Measurements from ENCODE around the gene STRC. TPM values are rescaled to one million over a fixed set of nuclear protein-coding genes. Genes with fewer than 3 reads are reported as not detected.
A peak's percentile ranks its signal among the peaks of the same experiment; 100 is the strongest.
"Not testable (repeated sequence)": the region's sequence is repeated elsewhere in the genome, so short reads cannot be mapped to it uniquely, and the experiment has no call there.

The STRC gene
- 1 to 10 TPM in 3 of 4 donors, under 1 TPM in 1; 0.31 to 4.1 (median 3.6) TPM for polyA plus RNA-seq
- long read RNA-seq, donor 1: 0 reads
- long read RNA-seq, donor 2: 0 reads
- long read RNA-seq, donor 3, partial matches to known transcripts: 0 of 1 reads
- long read RNA-seq, donor 3, other reads (novel, unspliced or antisense): 0 of 1 reads
- long read RNA-seq, donor 4: 0 reads
- long read RNA-seq, donor 5: 0 reads
- long read RNA-seq, donor 6: 0 reads
- long read RNA-seq, donor 7: 0 reads
- long read RNA-seq, donor 8: 0 reads
- long read RNA-seq, donor 9: 0 reads
- long read RNA-seq, donor 10: 0 reads

DNA sequence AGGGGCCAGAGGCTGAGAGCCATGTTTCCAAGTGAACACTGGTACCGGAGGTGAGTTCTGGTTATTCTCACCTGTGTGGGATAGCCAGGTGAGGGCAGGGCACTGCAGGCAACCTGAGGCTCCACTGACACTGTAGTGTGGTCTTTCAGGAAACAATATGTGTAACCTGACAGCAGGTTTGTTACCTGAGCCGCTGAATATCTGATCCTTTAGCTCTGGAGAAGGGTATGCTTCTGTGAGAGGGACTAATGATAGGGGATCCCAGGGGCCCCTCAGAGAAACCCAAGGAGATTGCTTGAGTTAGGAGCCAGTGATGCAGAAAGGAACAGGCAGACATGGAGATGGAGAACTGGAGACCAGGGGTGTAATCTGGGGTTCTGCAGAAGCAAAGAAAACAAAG, at the start of gene STRC:
STRC (minus strand) TSS at position 101 of the 400 bp plus-strand sequence; CDS start at position 23, 78 bp downstream.
- not testable (repeated sequence) for H3K4me3 ChIP-seq (ENCODE audit: low read depth in 1 of 3, low read length in 3 of 3); FAIRE-seq; H3K27me3 ChIP-seq (ENCODE audit: control insufficient read depth in 3 of 3, insufficient read depth in 3 of 3, low read length in 3 of 3); H3K36me3 ChIP-seq (ENCODE audit: control insufficient read depth in 3 of 3, insufficient read depth in 2 of 3, low read depth in 1 of 3, low read length in 3 of 3); H3K4me1 ChIP-seq (ENCODE audit: control insufficient read depth in 3 of 3, insufficient read depth in 2 of 3, low read depth in 1 of 3, low read length in 2 of 3); H3K9me3 ChIP-seq (ENCODE audit: control insufficient read depth in 2 of 2, insufficient read depth in 1 of 2, low read depth in 1 of 2, low read length in 1 of 2); DNase-seq; H3K27ac ChIP-seq (ENCODE audit: low read depth in 1 of 3, low read length in 2 of 3)
- no CpG with 5 or more reads among the region's 2 CpGs for WGBS, 3 donors

DNA sequence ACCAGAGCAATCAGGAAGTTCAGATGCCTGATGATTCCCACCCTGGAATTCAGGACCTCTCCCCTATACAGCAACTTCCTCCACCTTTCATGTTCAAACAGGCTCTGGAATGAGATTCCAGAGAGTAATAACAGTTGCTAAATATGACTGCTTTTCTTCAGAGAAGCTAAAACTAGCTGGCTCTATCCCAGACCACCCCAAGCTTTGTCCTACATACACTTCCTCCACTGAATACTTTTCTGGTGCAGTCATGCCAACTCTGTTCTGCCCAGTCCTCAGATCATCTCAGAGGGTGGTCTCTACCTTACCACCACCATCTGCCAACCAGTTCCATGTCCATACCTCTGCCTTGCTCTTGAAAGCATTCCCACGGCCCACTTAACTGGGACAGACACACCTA, 47.6 kb upstream of the STRC start:
- DNase-seq; H3K36me3 ChIP-seq (ENCODE audit: control insufficient read depth in 3 of 3, insufficient read depth in 2 of 3, low read depth in 1 of 3, low read length in 3 of 3); FAIRE-seq; H3K27me3 ChIP-seq (ENCODE audit: control insufficient read depth in 3 of 3, insufficient read depth in 3 of 3, low read length in 3 of 3); H3K9me3 ChIP-seq (ENCODE audit: control insufficient read depth in 2 of 2, insufficient read depth in 1 of 2, low read depth in 1 of 2, low read length in 1 of 2); H3K4me3 ChIP-seq (ENCODE audit: low read depth in 1 of 3, low read length in 3 of 3); H3K27ac ChIP-seq (ENCODE audit: low read depth in 1 of 3, low read length in 2 of 3); H3K4me1 ChIP-seq (ENCODE audit: control insufficient read depth in 3 of 3, insufficient read depth in 2 of 3, low read depth in 1 of 3, low read length in 2 of 3): not testable (repeated sequence)
- no CpG with 5 or more reads among the region's 1 CpG for WGBS, 3 donors

DNA sequence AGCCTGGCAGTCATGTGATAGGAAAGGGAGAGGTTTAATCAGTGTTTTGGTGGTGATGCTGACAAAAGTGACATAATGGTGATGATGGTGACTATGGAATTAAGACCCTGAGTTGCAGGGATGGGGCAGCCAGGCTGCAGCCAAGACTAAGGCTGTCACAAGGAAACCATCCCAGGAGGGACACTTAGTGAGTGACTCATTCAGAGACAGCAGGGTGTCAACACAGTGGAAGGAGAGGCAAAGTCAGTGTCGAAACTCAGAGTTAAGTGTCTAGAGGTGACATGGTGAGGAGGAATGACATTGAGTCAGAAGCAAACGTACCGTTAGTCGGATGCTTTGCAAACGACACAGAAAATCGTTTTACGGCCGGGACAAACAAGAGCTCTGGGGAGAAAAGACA, 44.7 kb upstream of the STRC start:
- not testable (repeated sequence) for H3K36me3 ChIP-seq (ENCODE audit: control insufficient read depth in 3 of 3, insufficient read depth in 2 of 3, low read depth in 1 of 3, low read length in 3 of 3); H3K27me3 ChIP-seq (ENCODE audit: control insufficient read depth in 3 of 3, insufficient read depth in 3 of 3, low read length in 3 of 3); H3K4me1 ChIP-seq (ENCODE audit: control insufficient read depth in 3 of 3, insufficient read depth in 2 of 3, low read depth in 1 of 3, low read length in 2 of 3); H3K27ac ChIP-seq (ENCODE audit: low read depth in 1 of 3, low read length in 2 of 3); FAIRE-seq; H3K9me3 ChIP-seq (ENCODE audit: control insufficient read depth in 2 of 2, insufficient read depth in 1 of 2, low read depth in 1 of 2, low read length in 1 of 2); DNase-seq; H3K4me3 ChIP-seq (ENCODE audit: low read depth in 1 of 3, low read length in 3 of 3)
- no CpG with 5 or more reads among the region's 8 CpGs for WGBS, 3 donors

DNA sequence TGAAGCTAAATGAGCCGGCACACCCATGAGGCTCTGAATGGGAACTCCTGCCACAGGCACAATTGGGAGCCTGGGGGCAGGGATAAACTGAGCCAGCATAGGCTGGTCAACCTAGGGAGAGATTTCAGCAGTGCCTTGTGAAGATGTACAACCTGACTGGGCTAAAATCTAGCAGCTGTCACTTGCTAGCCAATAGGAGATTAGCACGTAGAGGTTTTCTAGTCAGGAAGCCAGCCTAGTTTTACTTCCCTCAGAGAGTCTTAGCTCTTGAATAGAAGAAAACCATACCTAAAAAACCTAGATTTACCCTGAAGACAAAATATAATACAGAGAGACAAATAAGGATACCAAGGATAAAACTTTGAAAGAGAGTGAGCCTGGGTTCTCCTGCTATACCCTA, 43.7 kb upstream of the STRC start:
- H3K27ac ChIP-seq (ENCODE audit: low read depth in 1 of 3, low read length in 2 of 3); FAIRE-seq; H3K27me3 ChIP-seq (ENCODE audit: control insufficient read depth in 3 of 3, insufficient read depth in 3 of 3, low read length in 3 of 3); H3K36me3 ChIP-seq (ENCODE audit: control insufficient read depth in 3 of 3, insufficient read depth in 2 of 3, low read depth in 1 of 3, low read length in 3 of 3); H3K4me3 ChIP-seq (ENCODE audit: low read depth in 1 of 3, low read length in 3 of 3); H3K4me1 ChIP-seq (ENCODE audit: control insufficient read depth in 3 of 3, insufficient read depth in 2 of 3, low read depth in 1 of 3, low read length in 2 of 3); DNase-seq; H3K9me3 ChIP-seq (ENCODE audit: control insufficient read depth in 2 of 2, insufficient read depth in 1 of 2, low read depth in 1 of 2, low read length in 1 of 2): not testable (repeated sequence)
- WGBS, 3 donors: 100% methylated on average over 1 of the region's 2 CpGs

DNA sequence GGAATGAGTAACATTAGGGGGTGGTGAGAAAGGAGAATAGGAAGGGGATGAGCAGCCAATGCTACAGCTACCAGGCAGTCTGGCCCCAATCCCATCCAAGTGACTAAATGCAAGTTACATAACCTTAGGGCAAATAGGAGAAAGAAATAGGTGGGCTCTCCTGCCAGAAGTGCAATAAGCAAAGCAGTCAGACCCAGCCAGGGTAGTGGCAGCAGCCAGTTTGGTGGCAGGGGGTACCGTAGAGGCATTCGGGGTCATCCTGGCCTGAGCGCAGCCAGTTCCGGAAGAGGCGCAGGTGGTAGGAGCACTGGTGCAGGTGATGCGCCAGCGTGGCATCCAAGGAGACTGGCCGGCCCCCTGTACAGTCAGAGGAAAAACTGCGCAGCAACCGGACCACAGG, 41.1 kb upstream of the STRC start:
- H3K4me3 ChIP-seq (ENCODE audit: low read depth in 1 of 3, low read length in 3 of 3); H3K4me1 ChIP-seq (ENCODE audit: control insufficient read depth in 3 of 3, insufficient read depth in 2 of 3, low read depth in 1 of 3, low read length in 2 of 3); FAIRE-seq; H3K27ac ChIP-seq (ENCODE audit: low read depth in 1 of 3, low read length in 2 of 3); H3K36me3 ChIP-seq (ENCODE audit: control insufficient read depth in 3 of 3, insufficient read depth in 2 of 3, low read depth in 1 of 3, low read length in 3 of 3); H3K9me3 ChIP-seq (ENCODE audit: control insufficient read depth in 2 of 2, insufficient read depth in 1 of 2, low read depth in 1 of 2, low read length in 1 of 2); DNase-seq; H3K27me3 ChIP-seq (ENCODE audit: control insufficient read depth in 3 of 3, insufficient read depth in 3 of 3, low read length in 3 of 3): not testable (repeated sequence)
- 97 to 100% methylated on average over 3 to 4 of the region's 10 CpGs; no CpG with 5 or more reads in 1 of the 3 donors for WGBS, 3 donors

DNA sequence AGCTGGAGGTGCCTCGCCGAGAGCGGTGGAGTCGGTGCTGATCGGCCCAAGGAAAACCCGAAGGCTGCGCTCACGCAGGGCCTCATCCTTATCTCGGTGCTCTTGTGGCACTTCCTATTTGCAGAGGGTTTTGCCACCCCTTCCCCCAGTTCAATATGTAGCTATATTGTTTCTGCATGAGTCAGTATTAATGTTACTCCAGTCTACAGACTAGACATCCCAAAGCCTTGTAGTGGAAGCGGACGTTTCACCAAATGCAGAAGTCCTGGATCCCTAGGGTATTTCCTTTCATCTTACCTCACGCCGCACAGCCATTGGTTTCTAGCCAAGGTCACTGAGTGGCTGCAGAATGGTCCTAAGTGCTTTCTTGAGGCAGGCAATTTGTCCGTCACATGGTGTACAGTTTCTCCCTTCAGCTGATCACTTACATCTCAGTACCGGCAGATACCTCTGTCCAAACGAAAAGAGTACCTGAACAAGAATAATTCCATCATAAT, 30.9 kb upstream of the STRC start:
- not testable (repeated sequence) for FAIRE-seq; H3K27me3 ChIP-seq (ENCODE audit: control insufficient read depth in 3 of 3, insufficient read depth in 3 of 3, low read length in 3 of 3); DNase-seq

DNA sequence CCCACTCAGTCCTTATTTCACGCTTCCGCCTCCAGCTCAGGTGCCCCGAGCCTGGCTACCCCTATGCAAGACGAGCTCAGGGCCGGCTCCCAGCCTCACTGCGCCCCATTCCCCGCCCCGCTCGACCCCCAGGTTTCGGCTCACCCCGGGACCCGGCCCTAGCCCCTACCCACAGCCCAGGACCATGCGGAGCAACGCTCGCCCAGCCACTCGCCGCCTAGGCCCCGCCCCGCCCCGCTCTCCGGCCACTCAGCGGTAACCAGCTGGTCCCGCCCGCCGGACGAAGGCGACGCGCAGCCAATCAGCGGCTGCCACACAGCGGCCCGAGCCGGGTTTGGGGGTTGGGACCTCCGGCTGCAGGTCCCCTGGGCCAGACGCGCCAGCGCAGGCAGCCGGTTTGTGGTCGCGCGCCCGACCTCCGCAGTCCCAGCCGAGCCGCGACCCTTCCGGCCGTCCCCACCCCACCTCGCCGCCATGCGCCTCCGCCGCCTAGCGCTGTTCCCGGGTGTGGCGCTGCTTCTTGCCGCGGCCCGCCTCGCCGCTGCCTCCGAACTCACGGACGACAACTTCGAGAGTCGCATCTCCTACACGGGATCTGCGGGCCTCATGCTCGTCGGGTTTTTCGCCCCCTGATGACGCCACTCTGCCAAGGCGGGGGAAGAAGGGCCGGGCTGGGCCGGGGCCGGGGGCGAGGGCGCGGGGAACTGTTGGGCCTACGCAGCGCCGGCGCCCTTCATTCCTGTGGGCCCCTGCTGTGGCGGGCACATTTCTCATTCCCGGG, 30.2 kb upstream of the STRC start, which contains the start of gene CATSPER2:
CATSPER2 (minus strand) TSS at position 196 of the 781 bp plus-strand sequence. CDS start 783 bp downstream, outside the sequence.
- FAIRE-seq (no peak), DNase-seq (no peak)
- no peaks in the 10 kb centered on the region for H3K4me1 ChIP-seq (ENCODE audit: control insufficient read depth in 3 of 3, insufficient read depth in 2 of 3, low read depth in 1 of 3, low read length in 2 of 3)
- 87 to 97% (median 94%) methylated on average over 75 to 85 of the region's 85 CpGs for WGBS, 3 donors
- H3K4me3 ChIP-seq (ENCODE audit: low read depth in 1 of 3, low read length in 3 of 3): no peak within 1 kb of the TSS
- H3K27me3 ChIP-seq (ENCODE audit: control insufficient read depth in 3 of 3, insufficient read depth in 3 of 3, low read length in 3 of 3): no peaks in the 10 kb centered on the region
- no peak within 1 kb of the TSS for H3K27ac ChIP-seq (ENCODE audit: low read depth in 1 of 3, low read length in 2 of 3)
- no peaks in the 10 kb centered on the region for H3K9me3 ChIP-seq (ENCODE audit: control insufficient read depth in 2 of 2, insufficient read depth in 1 of 2, low read depth in 1 of 2, low read length in 1 of 2)
- peaks cover 0 to 25% (median 8%) of the 10 kb centered on the region in 3 donors for H3K36me3 ChIP-seq (ENCODE audit: control insufficient read depth in 3 of 3, insufficient read depth in 2 of 3, low read depth in 1 of 3, low read length in 3 of 3)

More for the DNA sequence above, 30.9 kb upstream of the STRC start:
- H3K27ac ChIP-seq (ENCODE audit: low read depth in 1 of 3, low read length in 2 of 3); H3K4me1 ChIP-seq (ENCODE audit: control insufficient read depth in 3 of 3, insufficient read depth in 2 of 3, low read depth in 1 of 3, low read length in 2 of 3); H3K4me3 ChIP-seq (ENCODE audit: low read depth in 1 of 3, low read length in 3 of 3); H3K9me3 ChIP-seq (ENCODE audit: control insufficient read depth in 2 of 2, insufficient read depth in 1 of 2, low read depth in 1 of 2, low read length in 1 of 2): not testable (repeated sequence)
- 93 to 96% (median 94%) methylated on average over 7 to 16 of the region's 16 CpGs for WGBS, 3 donors
- H3K36me3 ChIP-seq (ENCODE audit: control insufficient read depth in 3 of 3, insufficient read depth in 2 of 3, low read depth in 1 of 3, low read length in 3 of 3): peaks cover 0 to 25% (median 8%) of the 10 kb centered on the region in 3 donors

DNA sequence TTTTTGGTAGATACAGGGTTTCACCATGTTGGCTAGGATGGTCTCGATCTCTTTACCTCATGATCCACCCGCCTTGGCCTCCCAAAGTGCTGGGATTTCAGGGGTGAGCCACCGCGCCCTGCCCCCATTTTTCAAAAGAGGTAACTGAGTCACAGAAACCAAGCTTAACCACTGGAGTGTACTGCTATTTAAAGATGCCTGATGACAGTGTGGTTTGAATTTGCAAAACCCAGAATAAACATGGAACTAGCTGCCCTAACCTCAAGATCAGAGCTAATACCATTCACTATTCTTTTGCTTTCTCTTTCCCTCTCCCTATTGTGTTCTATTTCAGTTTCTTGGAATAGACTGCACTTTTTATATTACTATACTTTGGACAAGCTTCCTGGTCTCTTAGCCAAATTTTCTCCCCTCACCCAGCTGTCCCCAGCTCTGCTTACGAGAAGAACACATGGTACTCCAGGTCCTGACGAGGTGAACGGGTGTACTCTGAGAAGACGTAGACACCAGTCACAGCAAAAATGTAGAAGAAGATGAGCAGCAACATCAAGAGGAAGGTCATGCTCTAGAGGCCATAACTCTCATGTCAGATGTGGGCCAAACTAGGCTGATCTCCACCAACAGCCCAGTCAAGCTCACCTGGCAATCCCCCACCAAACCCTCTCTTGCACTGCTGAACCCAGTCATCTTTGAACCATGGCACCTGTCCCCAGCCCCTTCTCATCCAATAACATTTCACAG, 20.0 kb upstream of the STRC start:
- H3K27ac ChIP-seq (ENCODE audit: low read depth in 1 of 3, low read length in 2 of 3): peak overlapping the region in 1 of 3 donors; percentile 24
- not testable (repeated sequence) for DNase-seq; H3K36me3 ChIP-seq (ENCODE audit: control insufficient read depth in 3 of 3, insufficient read depth in 2 of 3, low read depth in 1 of 3, low read length in 3 of 3); FAIRE-seq; H3K4me1 ChIP-seq (ENCODE audit: control insufficient read depth in 3 of 3, insufficient read depth in 2 of 3, low read depth in 1 of 3, low read length in 2 of 3); H3K9me3 ChIP-seq (ENCODE audit: control insufficient read depth in 2 of 2, insufficient read depth in 1 of 2, low read depth in 1 of 2, low read length in 1 of 2); H3K4me3 ChIP-seq (ENCODE audit: low read depth in 1 of 3, low read length in 3 of 3); H3K27me3 ChIP-seq (ENCODE audit: control insufficient read depth in 3 of 3, insufficient read depth in 3 of 3, low read length in 3 of 3)
- WGBS, 3 donors: 75 to 87% (median 77%) methylated on average over 8 of the region's 8 CpGs
